Endothelial cell of umbilical vein (primary cell): Measurements from ENCODE around the gene CRYBG3.

Experiments used
- CTCF ChIP-seq, 2 donors: IDR thresholded peaks; 1 replicate in 1 of 2; 2 replicates in 1 of 2; pipeline ENCODE4 v1.5.1; 2011; ENCODE audit warnings: low read length in 2 of 2, mild to moderate bottlenecking in 2 of 2, moderate library complexity in 2 of 2, control low read depth in 1 of 2, inconsistent platforms in 1 of 2, low read depth in 1 of 2; ENCODE audit not compliant: insufficient read depth in 1 of 2; ENCODE audit errors: extremely low read depth in 1 of 2
- EZH2 ChIP-seq: IDR thresholded peaks from 2 replicates; pipeline ENCODE4 v1.6.1; 2012; ENCODE audit warnings: borderline replicate concordance, low read depth, mild to moderate bottlenecking, moderate library complexity, low read length, inconsistent platforms; ENCODE audit not compliant: severe bottlenecking
- FOS ChIP-seq: IDR thresholded peaks from 2 replicates; pipeline ENCODE4 v1.6.1; 2011; ENCODE audit warnings: mild to moderate bottlenecking, low read length, moderate library complexity, borderline replicate concordance; ENCODE audit not compliant: insufficient read depth
- MAX ChIP-seq: IDR thresholded peaks from 2 replicates; pipeline ENCODE4 v1.6.1; 2011; ENCODE audit not compliant: insufficient read depth, insufficient read length
- POLR2A ChIP-seq: IDR thresholded peaks from 2 replicates; pipeline ENCODE4 v1.6.1; 2012; ENCODE audit warnings: low read depth, mild to moderate bottlenecking, control low read depth, low read length

- TF ChIP-seq CTCF (IDR thresholded peaks at IDR 0.05; ENCODE audit: extremely low read depth in 1 of 2, insufficient read depth in 1 of 2, low read depth in 1 of 2, low read length in 2 of 2) (no peak), EZH2 (no peak), FOS (no peak), POLR2A (no peak), MAX (no peak)
These were observed 136.0 kb downstream of the CRYBG3 start for GRCh38 chr3:97957617-97958311.
